Fibroblast of the aortic adventitia (primary cell): ENCODE results near the gene ABLIM1. TPM values are rescaled to one million over a fixed set of nuclear protein-coding genes. Genes with fewer than 3 reads are reported as not detected.

Source experiments
- DNase-seq: peaks from one replicate; pipeline ENCODE4 v3.0.0-alpha.2; 2010; ENCODE audit warnings: low read depth
- H3K4me3 ChIP-seq: 2 replicates; pipeline ENCODE4 v1.5.1; 2011; ENCODE audit warnings: low read depth, mild to moderate bottlenecking, control low read depth, low read length, moderate library complexity
- total RNA-seq: library from RNA; depleted of rRNA; stranded (reverse); fragments of >200 nt; gene quantifications from 2 replicates; pipeline ENCODE4 v1.2.3, GENCODE V29; 2012; ENCODE audit warnings: low replicate concordance
- TF ChIP-seq, protein P1 (sequence below): IDR thresholded peaks from 2 replicates; pipeline ENCODE4 v1.5.1; 2011; ENCODE audit warnings: mild to moderate bottlenecking, low read length, control low read depth, inconsistent platforms; ENCODE audit not compliant: insufficient read depth

The ABLIM1 gene
- total RNA-seq, 1 donor, result 36.1 TPM

DNA sequence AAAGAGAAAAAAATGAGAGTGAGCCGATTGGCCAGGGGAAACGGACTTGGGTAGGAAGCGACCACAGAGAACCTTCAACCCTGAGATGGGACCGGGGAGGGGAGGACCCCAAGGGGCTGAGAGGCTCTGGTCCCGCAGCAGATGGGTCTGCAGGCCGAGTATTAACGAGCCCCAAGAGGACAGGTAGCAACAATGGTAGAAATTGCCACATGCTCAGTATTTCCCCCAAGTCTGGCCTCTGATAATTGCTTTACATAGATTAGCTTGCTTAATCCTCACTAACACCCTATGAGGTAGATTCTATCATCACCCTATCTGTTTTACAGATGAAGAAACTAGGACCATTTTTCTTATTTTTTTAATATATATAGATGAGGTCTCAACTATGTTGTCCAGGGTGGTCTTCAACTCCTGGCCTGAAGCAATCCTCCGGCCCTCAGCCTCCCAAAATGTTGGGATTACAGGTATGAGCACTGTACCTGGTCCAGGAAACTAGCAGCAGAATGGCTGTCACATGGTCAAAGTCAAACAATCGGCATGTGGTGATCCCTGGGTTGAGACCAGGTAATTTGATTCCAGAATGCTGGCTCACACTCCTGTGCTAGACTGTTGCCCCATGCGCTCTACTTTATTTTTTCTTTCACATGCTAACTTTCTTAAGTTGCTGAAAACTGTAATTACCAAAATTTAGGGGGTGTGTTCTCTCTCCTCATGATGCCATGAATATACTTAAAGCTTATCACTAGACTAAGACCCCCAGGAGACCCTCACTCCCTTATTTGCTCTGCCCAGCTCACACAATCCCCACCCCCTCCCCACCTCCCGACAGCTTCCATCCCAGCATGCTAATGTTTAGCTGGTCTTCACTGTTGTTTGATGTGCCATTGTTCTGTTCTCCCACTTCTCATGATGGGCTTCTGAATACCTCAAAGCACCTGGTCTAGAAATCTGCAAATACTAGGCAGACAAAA lies 185.9 kb downstream of the ABLIM1 start:
- H3K4me3 ChIP-seq, result no peak overlapping the region
- DNase-seq, result no peak
- TF ChIP-seq, protein P1, sequence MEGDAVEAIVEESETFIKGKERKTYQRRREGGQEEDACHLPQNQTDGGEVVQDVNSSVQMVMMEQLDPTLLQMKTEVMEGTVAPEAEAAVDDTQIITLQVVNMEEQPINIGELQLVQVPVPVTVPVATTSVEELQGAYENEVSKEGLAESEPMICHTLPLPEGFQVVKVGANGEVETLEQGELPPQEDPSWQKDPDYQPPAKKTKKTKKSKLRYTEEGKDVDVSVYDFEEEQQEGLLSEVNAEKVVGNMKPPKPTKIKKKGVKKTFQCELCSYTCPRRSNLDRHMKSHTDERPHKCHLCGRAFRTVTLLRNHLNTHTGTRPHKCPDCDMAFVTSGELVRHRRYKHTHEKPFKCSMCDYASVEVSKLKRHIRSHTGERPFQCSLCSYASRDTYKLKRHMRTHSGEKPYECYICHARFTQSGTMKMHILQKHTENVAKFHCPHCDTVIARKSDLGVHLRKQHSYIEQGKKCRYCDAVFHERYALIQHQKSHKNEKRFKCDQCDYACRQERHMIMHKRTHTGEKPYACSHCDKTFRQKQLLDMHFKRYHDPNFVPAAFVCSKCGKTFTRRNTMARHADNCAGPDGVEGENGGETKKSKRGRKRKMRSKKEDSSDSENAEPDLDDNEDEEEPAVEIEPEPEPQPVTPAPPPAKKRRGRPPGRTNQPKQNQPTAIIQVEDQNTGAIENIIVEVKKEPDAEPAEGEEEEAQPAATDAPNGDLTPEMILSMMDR, result no peak

GRCh38 chr10:114470956-114471905 lies 186.8 kb downstream of the ABLIM1 start:
- no peak overlapping the region for H3K4me3 ChIP-seq
- TF ChIP-seq, protein P1, result peak; percentile 92
- DNase-seq, result peak; percentile 83

DNA sequence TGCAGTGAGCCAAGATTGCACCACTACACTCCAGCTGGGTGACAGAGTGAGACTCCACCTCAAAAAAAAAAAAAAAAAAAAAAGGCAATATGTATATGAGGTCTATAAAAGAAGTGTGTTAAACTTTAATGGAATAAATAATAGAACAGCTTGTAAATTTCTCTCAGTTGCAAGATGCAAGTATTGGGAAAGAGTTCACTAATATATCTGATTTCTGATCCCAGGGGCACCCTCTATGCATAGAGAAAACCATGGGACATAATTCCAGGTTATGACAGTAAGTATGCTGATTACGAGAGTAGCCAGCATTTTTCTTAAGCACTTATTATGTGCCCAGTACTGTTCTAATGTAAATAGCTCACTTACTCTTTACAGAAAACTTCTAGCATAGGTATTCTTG lies 187.7 kb downstream of the ABLIM1 start:
- TF ChIP-seq, protein P1, result no peak
- H3K4me3 ChIP-seq, result no peak overlapping the region
- DNase-seq, result no peak

DNA sequence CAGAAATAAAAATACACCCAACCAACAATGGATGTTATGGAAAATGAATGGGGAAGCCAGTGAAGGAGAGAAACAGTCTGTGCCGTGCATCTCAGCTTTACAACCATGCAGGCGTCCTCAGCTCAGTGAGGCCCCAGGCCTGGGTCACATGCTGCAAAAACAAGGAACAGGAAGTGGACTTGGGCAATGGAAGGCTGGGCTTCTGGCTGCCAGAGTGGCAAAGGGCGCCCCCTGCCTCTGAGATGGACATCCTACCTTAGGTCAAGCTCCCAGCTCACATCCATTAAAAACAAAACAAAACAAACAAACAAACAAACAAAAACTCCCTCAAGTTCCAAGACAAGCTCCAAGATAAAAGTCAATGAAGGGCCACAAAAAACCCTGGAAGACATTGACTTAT lies 199.1 kb downstream of the ABLIM1 start:
- H3K4me3 ChIP-seq, result no peak overlapping the region
- TF ChIP-seq, protein P1, result peak; percentile 11
- no peak for DNase-seq

DNA sequence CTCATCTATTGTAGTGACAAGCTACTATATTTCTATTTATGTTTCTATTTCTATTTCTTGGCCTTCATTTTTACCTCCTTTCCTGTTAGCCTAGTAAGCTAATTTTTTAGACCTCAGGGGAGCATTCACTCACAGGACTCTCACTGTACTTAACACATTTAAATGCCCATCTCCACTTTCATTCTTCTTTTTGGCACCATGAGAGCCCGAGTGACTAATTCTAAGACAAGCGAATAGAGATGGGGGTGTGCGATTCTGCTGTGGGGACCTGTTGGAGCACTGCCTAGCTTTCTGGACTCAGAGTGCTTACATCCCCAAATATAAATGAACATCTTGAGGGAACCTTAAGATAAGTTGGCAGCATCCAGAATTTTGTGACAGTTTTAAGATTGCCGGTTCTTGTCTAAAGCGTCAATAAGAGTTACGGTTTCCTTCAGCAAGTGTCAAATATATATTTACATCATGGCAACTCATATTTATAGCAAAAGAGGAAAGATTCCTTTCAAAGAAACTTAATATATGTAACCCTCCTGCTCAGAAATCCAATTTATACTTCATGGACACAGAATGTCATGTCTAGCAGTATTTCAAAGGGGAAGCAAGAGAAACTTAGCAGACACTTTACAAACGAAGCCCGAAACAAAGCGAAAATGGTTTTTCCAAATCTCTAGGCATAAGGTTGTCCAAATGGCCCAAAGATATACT lies 199.7 kb downstream of the ABLIM1 start:
- no peak for DNase-seq

GRCh38 chr10:114453576-114453975 lies 204.5 kb downstream of the ABLIM1 start:
- no peak for DNase-seq
- no peak overlapping the region for H3K4me3 ChIP-seq
- TF ChIP-seq, protein P1, result no peak

More for the DNA sequence above, 199.7 kb downstream of the ABLIM1 start:
- H3K4me3 ChIP-seq, result no peak overlapping the region
- TF ChIP-seq, protein P1, result no peak
